Lower lobe of right lung (tissue), 2 donors: Measurements from ENCODE around the gene EIF4B. TPM values are rescaled to one million over a fixed set of nuclear protein-coding genes. Genes with fewer than 3 reads are reported as not detected.

Source experiments
- ATAC-seq, 2 donors: fragments of 200-7000 bp; cut with Tn5 transposase; one replicate each; pipeline ENCODE4 v1.9.1; 2020 to 2022; ENCODE audit warnings: mild to moderate bottlenecking in 2 of 2, moderate library complexity in 2 of 2
- DNase-seq: peaks from one replicate; pipeline ENCODE4 v3.0.0-alpha.2; 2020
- H3K27ac ChIP-seq: fragments of 200-600 bp; one replicate; pipeline ENCODE4 v1.8.0; 2022
- H3K27me3 ChIP-seq: fragments of 200-600 bp; one replicate; pipeline ENCODE4 v1.8.0; 2022; ENCODE audit warnings: low read depth
- H3K36me3 ChIP-seq: fragments of 200-600 bp; one replicate; pipeline ENCODE4 v1.8.0; 2022; ENCODE audit warnings: mild to moderate bottlenecking
- H3K4me1 ChIP-seq: fragments of 200-600 bp; one replicate; pipeline ENCODE4 v1.8.0; 2022
- H3K4me3 ChIP-seq: fragments of 200-600 bp; one replicate; pipeline ENCODE4 v1.8.0; 2022; ENCODE audit warnings: mild to moderate bottlenecking
- H3K9me3 ChIP-seq: fragments of 200-600 bp; one replicate; pipeline ENCODE4 v1.8.0; 2022
- CTCF ChIP-seq: fragments of 200-600 bp; IDR thresholded peaks from one replicate; pipeline ENCODE4 v1.8.0; 2022; ENCODE audit warnings: antibody characterized with exemption, mild to moderate bottlenecking
- intact Hi-C: fragments of 100-400 bp; cut with DNase I; formaldehyde crosslinking; loops from one replicate; pipeline ENCODE4 v1.11.0; 2022
- total RNA-seq: library from RNA; stranded (reverse); fragmentation: NEBNext Ultra II Directional; extraction: Animal tissue kit (Norgen Biotek cat#: 25700); gene quantifications from one replicate; pipeline ENCODE4 v1.2.1, GENCODE V29; 2021
- donor health status: DM: no; HTN: yes; CAD: no; lungs with severe emphysema.

EIF4B gene
- total RNA-seq, 1 donor from 2014 or later: 453 TPM

DNA sequence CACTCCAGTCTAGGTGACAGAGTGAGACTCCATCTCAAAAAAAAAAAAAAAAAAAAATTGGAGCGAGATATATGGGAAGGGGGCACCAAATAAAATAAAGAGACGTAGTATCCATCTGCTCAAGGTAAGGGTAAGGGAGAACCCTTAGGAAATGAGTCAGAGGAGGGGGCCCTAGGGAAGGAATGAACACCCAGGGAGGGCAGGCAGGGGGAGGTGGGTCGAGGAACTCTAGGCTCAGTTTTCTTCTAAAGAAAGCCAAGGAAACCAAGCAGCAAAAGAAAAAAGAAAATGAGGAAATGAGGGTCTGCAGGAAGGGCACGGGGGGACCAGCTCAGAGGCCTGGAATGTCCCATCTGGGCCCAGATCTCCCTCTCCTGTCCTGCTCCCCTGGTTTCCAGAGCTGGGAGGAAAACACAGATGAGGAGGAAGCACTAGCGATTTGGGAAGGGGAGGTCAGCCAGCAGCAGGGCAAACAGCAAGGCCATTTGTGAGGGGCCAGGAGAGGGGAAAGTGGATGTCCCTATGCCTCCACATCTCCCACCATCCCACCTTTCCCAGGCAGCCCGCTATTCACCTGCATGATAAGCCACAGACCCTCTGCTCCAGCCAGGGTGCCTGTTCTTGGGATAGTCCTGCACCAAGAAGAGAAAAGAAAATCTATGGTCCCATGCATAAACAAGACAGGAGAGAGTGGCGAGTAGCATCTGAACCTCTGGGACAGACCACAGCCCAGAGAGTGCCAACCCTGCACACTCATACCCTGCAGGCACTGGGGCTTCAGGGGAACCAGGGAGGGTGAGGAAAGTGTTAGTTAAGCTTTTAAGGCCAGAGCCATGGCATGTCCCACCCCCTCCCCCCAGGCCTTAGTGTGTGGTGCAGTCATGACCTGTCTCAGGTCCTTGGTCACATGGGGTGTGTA, 61.1 kb downstream of the EIF4B start:
- H3K36me3 ChIP-seq: peaks cover 82% of the 10 kb centered on the region
- no peak overlapping the region for H3K27ac ChIP-seq
- H3K27me3 ChIP-seq: no peaks in the 10 kb centered on the region
- H3K4me1 ChIP-seq: peaks cover 50% of the 10 kb centered on the region
- no peaks in the 10 kb centered on the region for H3K9me3 ChIP-seq
- intact Hi-C loops: no loop called here
- no peak for TF ChIP-seq CTCF
- DNase-seq: no peak
- H3K4me3 ChIP-seq: no peak overlapping the region
- ATAC-seq: no peak

DNA sequence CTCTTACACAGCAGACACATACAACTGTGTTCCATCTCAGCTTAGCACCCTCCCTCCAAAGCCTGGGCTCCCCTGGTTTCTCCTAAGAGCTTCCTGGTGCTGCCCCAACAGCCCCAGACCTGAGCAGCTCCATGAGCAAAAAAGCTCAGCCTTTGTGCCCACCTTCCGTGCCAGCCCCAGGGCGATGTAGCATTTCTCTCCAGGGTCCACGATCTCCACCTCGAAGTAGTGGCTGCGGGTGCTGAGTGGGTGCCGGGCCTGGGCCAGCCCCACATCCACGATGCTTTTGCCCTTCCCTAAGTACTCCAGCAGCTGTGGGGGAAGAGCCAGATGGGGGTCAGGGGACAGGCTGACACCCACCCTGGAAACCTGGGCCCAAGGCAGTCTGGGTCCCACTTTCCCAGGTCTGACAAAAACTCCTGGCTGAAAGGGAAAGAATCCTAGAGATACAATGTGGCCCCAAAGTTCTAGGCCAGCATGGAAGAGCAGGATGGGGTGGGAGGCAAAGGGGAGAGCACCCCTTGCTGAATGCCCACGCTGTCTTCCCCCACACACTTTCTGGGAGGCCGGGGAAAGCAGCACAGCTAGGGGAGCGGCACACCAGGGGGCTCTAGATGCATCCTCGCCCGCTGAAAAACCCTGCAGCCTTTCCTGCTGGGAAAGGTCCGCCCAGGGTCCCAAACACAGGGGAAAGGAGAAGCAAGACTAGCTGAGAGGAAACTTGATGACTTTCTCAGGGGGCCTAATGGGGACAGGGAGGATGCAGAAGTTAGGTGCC, 61.9 kb downstream of the EIF4B start:
- no peaks in the 10 kb centered on the region for H3K9me3 ChIP-seq
- DNase-seq (no peak), ATAC-seq (no peak)
- H3K4me3 ChIP-seq: no peak overlapping the region
- peaks cover 80% of the 10 kb centered on the region for H3K36me3 ChIP-seq
- peaks cover 52% of the 10 kb centered on the region for H3K4me1 ChIP-seq
- H3K27me3 ChIP-seq: no peaks in the 10 kb centered on the region
- peak overlapping the region; percentile 6 for H3K27ac ChIP-seq
- no peak for TF ChIP-seq CTCF
- intact Hi-C loops: no loop called here

DNA sequence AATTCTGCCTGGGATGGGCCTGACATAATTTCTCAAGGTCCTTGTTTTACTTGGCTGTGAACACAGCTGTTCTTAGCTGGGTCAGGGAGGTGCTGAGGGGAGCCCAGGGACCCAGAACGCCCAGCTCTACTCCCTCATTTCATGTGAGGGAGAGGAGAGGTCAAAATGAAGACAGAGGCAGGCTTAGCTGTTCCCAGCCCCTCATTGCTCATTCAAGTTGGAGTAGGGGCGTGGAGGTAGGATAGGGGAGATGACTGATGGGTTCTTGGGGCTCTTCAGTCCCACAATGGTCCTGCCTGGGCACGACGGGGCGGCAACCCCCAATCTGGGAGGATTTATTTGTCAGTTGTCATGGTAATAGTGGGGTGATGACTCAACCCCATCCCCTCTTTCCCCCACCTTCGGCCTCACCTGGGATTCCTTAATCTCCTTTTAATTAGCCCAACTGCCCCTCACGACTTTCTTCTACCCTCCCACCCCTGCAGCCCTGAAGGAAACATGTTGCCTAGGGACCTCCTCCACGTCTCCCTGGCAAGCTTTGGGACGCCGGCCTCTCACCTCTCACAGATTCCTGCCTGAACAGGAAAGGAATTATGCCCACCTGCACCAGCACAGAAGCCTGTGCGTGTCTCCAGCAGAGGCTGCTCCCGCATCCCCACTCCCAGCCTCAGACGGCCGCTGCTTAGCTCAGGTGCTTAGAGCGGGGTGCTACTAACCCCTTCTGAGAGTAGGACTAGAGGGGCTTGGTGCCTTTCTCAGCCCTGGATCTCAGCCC, 62.7 kb downstream of the EIF4B start:
- intact Hi-C loops: no loop called here
- Histone ChIP-seq H3K4me3 (no peak overlapping the region), H3K27ac (peak overlapping the region; percentile 6), H3K4me1 (peaks cover 50% of the 10 kb centered on the region), H3K9me3 (no peaks in the 10 kb centered on the region), H3K36me3 (peaks cover 76% of the 10 kb centered on the region), H3K27me3 (no peaks in the 10 kb centered on the region)
- no peak for ATAC-seq
- TF ChIP-seq CTCF: no peak
- no peak for DNase-seq

GRCh38 chr12:53069621-53070410, 63.6 kb downstream of the EIF4B start:
- peaks cover 76% of the 10 kb centered on the region for H3K36me3 ChIP-seq
- intact Hi-C loops: no loop called here
- H3K27ac ChIP-seq: no peak overlapping the region
- no peaks in the 10 kb centered on the region for H3K9me3 ChIP-seq
- no peak overlapping the region for H3K4me3 ChIP-seq
- DNase-seq: no peak
- TF ChIP-seq CTCF: no peak
- peaks cover 57% of the 10 kb centered on the region for H3K4me1 ChIP-seq
- no peaks in the 10 kb centered on the region for H3K27me3 ChIP-seq
- no peak for ATAC-seq
